Measurements from ENCODE around the gene ITM2B.

DNA sequence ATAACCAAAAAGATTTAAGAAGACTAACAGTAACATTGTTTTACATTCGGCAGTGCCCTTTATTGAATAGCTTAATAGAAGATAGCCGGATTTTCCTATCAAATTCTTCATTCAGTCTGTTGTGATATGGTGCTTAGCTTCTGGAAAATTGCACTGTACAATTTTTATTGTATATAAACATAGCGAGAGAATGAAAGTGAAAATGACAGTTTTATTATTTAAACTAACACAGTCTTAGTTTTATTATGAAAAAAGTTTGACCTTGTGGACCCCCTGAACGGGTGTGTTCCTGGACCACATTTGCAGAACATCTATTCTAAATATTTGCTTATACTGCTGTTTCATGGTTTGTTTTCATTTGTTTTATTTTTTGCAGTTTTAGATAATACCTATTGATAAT is 8.6 kb downstream of the ITM2B start:
- TF ChIP-seq CTCF (IDR thresholded peaks at IDR 0.05; ENCODE audit: low read depth, low read length) (no peak), MAX (IDR thresholded peaks at IDR 0.05; ENCODE audit: low read depth, low read length) (no peak), POLR2A (IDR thresholded peaks at IDR 0.05; ENCODE audit: extremely low read depth, insufficient read length) (no peak)

Measured in NB4 (cell line).